T-helper 1 cell treated with Interleukin-12 subunit alpha and Interleukin-12 subunit beta and Interleukin-4 antibody, amounts not matched to agents 30 ng/mL and 1 ng/mL, for 36 hours (primary cell): ENCODE results near the gene MAP4K5. TPM values are rescaled to one million over a fixed set of nuclear protein-coding genes. Genes with fewer than 3 reads are reported as not detected.

Source experiments
- intact Hi-C: fragments of 100-400 bp; cut with micrococcal nuclease; formaldehyde crosslinking; loops from one replicate; pipeline ENCODE4 v1.15.1; 2024
- total RNA-seq: library from RNA; stranded (reverse); gene quantifications from 2 replicates; pipeline ENCODE4 v1.2.3, GENCODE V29; 2022

Gene MAP4K5
- total RNA-seq, 1 donor from 2014 or later: 20.6 TPM

GRCh38 chr14:50488521-50488920, 43.8 kb downstream of the MAP4K5 start:
- intact Hi-C loops: no loop called here

GRCh38 chr14:50479041-50479440, 53.3 kb downstream of the MAP4K5 start:
- intact Hi-C loops: no loop called here

GRCh38 chr14:50477760-50478159, 54.6 kb downstream of the MAP4K5 start:
- intact Hi-C loops: no loop called here

- intact Hi-C loops: no loop called here
Measured at GRCh38 chr14:50476134-50476533, 56.2 kb downstream of the MAP4K5 start.

- intact Hi-C loops: no loop called here
Measured at GRCh38 chr14:50475460-50475859, 56.9 kb downstream of the MAP4K5 start.

GRCh38 chr14:50471838-50472465, 60.4 kb downstream of the MAP4K5 start:
- intact Hi-C loops: no loop called here

- intact Hi-C loops: no loop called here
Measured at GRCh38 chr14:50469982-50470381, 62.4 kb downstream of the MAP4K5 start.

- intact Hi-C loops: no loop called here
Measured at GRCh38 chr14:50462111-50462510, 70.3 kb downstream of the MAP4K5 start.

GRCh38 chr14:50453869-50454268, 78.5 kb downstream of the MAP4K5 start:
- intact Hi-C loops: no loop called here

GRCh38 chr14:50452979-50453705, 79.2 kb downstream of the MAP4K5 start:
- intact Hi-C loops: no loop called here

- intact Hi-C loops: no loop called here
Measured at GRCh38 chr14:50452296-50452695, 80.1 kb downstream of the MAP4K5 start.

GRCh38 chr14:50451854-50452253, 80.5 kb downstream of the MAP4K5 start:
- intact Hi-C loops: no loop called here

GRCh38 chr14:50447461-50447860, 84.9 kb downstream of the MAP4K5 start:
- intact Hi-C loops: no loop called here

- intact Hi-C loops: no loop called here
Measured at GRCh38 chr14:50434528-50434927, 97.8 kb downstream of the MAP4K5 start.

GRCh38 chr14:50432131-50432530, 100.2 kb downstream of the MAP4K5 start:
- intact Hi-C loops: no loop called here

GRCh38 chr14:50425816-50426215, 106.6 kb downstream of the MAP4K5 start:
- intact Hi-C loops: no loop called here

GRCh38 chr14:50425105-50425504, 107.3 kb downstream of the MAP4K5 start:
- intact Hi-C loops: no loop called here

GRCh38 chr14:50423529-50423928, 108.8 kb downstream of the MAP4K5 start:
- intact Hi-C loops: no loop called here

GRCh38 chr14:50421499-50421898, 110.9 kb downstream of the MAP4K5 start:
- intact Hi-C loops: no loop called here

GRCh38 chr14:50417853-50418252, 114.5 kb downstream of the MAP4K5 start:
- intact Hi-C loops: no loop called here

GRCh38 chr14:50410921-50411320, 121.4 kb downstream of the MAP4K5 start:
- intact Hi-C loops: no loop called here

- intact Hi-C loops: no loop called here
Measured at GRCh38 chr14:50410071-50410470, 122.3 kb downstream of the MAP4K5 start.
